ENCODE measurements around the gene AKIP1. TPM values are rescaled to one million over a fixed set of nuclear protein-coding genes. Genes with fewer than 3 reads are reported as not detected.
A peak's percentile ranks its signal among the peaks of the same experiment; 100 is the strongest.

Gene AKIP1
- total RNA-seq, 1 experiment from 2014 or later, result 26.0 TPM

- TF ChIP-seq ZMAT4 (CRISPR knock-in tag; IDR thresholded peaks at IDR 0.05) (no peak), FOXJ3 (CRISPR knock-in tag; IDR thresholded peaks at IDR 0.05; ENCODE audit: borderline replicate concordance) (no peak), HMGXB4 (CRISPR knock-in tag; IDR thresholded peaks at IDR 0.05) (peak; percentile 92), TEAD4 (CRISPR knock-in tag; IDR thresholded peaks at IDR 0.05) (0 out of 2 replicates have a peak, but pooled peaks have one; percentile 23), CTCF (IDR thresholded peaks at IDR 0.05) (no peak), ERG (CRISPR knock-in tag; IDR thresholded peaks at IDR 0.05) (no peak), JAZF1 (CRISPR knock-in tag; IDR thresholded peaks at IDR 0.05) (no peak), ATF2 (CRISPR knock-in tag; IDR thresholded peaks at IDR 0.05; ENCODE audit: borderline replicate concordance, low read depth) (no peak), GTF2I (CRISPR knock-in tag; conservative IDR thresholded peaks at IDR 0.05) (no peak), NFYB (CRISPR knock-in tag; conservative IDR thresholded peaks at IDR 0.05; ENCODE audit: low read depth) (no peak), EMX1 (CRISPR knock-in tag; IDR thresholded peaks at IDR 0.05) (no peak), ETV6 (CRISPR knock-in tag; IDR thresholded peaks at IDR 0.05) (peak; percentile 84), SMAD4 (CRISPR knock-in tag; IDR thresholded peaks at IDR 0.05) (no peak), TCF7 (CRISPR knock-in tag; IDR thresholded peaks at IDR 0.05; ENCODE audit: low read depth) (no peak), ZNF263 (CRISPR knock-in tag; IDR thresholded peaks at IDR 0.05; ENCODE audit: low read depth) (no peak), STAT6 (CRISPR knock-in tag; conservative IDR thresholded peaks at IDR 0.05; ENCODE audit: low read depth) (no peak), ZNF425 (CRISPR knock-in tag; conservative IDR thresholded peaks at IDR 0.05) (no peak), TEAD1 (CRISPR knock-in tag; IDR thresholded peaks at IDR 0.05) (peak; percentile 68; the same call in 1 of the 2 replicates), ZNF121 (CRISPR knock-in tag; IDR thresholded peaks at IDR 0.05) (no peak), FOXP4 (CRISPR knock-in tag; IDR thresholded peaks at IDR 0.05) (no peak), ZNF423 (CRISPR knock-in tag; IDR thresholded peaks at IDR 0.05) (no peak), ZNF396 (CRISPR knock-in tag; IDR thresholded peaks at IDR 0.05; ENCODE audit: borderline replicate concordance) (no peak)
These were observed at the start of gene AKIP1 (continued) for GRCh38 chr11:8911029-8911823.
